Stimulated activated CD8-positive, alpha-beta memory T cell treated with anti-CD3 and anti-CD28 coated beads, Interleukin-12 subunit alpha, Interleukin-12 subunit beta, amount 100 ng/mL, for 24 hours (primary cell): Measurements from ENCODE around the gene FLT1.

Experiments used
- DNase-seq: peaks from one replicate; pipeline ENCODE4 v3.0.0-alpha.2; 2020; ENCODE audit errors: extremely low read depth

FLT1 gene

DNA sequence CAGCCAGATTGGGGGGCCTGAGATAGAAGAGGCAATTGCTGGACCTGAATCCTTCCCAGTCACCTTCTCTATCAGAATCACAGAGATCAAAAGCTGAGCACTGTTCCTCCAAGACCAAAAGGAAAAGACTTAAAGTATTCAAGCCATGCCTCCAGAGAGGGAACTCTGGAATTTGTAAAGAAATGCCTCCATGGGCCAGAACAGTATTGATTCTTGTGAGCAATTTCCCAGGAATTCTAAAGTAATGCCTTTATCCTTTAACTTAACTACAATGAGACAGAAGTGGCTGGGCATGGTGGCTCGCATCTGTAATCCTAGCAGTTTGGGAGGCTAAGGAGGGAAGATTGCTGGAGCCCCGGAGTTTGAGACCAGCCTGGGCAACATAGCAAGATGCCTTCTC, 148.8 kb downstream of the FLT1 start:
- no peak for DNase-seq

DNA sequence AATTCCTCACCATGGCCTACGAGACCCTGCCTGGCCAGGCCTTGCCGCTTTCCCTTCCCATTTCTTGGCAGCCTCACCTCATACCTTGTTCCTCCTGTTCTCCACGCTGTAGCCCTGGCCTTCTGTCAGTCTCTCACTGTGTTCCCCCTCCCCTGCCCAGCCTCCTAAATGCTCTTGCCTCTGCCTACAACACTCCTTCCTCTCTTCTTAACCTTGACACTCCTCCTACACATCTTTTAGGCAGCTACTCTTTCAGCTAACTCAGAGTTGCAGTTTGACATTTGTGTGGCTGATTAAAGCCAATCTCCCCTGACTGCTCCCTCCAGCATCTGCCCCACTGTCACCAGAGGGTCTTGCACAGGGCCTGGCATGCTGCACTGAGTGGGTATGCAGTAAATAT, 150.8 kb downstream of the FLT1 start:
- no peak for DNase-seq

GRCh38 chr13:28342251-28342650, 152.7 kb downstream of the FLT1 start:
- DNase-seq: no peak

- no peak for DNase-seq
Measured at GRCh38 chr13:28340272-28340793, 154.6 kb downstream of the FLT1 start.

GRCh38 chr13:28339419-28339818, 155.5 kb downstream of the FLT1 start:
- DNase-seq: no peak

DNA sequence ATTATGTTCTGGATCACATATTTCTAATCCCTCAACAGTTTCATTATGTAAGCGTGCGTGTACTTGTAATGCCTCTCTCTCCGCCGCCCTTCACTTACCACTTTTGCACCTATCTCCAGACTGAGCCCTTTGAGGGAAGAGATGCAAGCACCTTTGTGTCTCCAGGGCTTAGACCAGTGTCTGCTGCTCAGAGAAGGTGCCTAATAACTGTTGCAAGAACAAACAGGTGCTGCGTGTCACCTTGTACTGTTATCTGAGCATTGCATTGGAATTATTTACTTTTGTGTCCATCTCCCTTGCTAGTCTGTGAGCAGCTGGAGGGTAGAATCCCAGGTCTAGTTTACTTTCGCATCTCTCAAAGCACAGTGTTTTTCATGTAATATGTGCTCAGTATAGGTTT, 156.2 kb downstream of the FLT1 start:
- no peak for DNase-seq

- no peak for DNase-seq
Measured at GRCh38 chr13:28338006-28338574, 156.8 kb downstream of the FLT1 start.

GRCh38 chr13:28337166-28338005, 157.5 kb downstream of the FLT1 start:
- no peak for DNase-seq

- DNase-seq: no peak
Measured at GRCh38 chr13:28336193-28336657, 158.7 kb downstream of the FLT1 start.

- no peak for DNase-seq
Measured at GRCh38 chr13:28333204-28333881, 161.6 kb downstream of the FLT1 start.

DNA sequence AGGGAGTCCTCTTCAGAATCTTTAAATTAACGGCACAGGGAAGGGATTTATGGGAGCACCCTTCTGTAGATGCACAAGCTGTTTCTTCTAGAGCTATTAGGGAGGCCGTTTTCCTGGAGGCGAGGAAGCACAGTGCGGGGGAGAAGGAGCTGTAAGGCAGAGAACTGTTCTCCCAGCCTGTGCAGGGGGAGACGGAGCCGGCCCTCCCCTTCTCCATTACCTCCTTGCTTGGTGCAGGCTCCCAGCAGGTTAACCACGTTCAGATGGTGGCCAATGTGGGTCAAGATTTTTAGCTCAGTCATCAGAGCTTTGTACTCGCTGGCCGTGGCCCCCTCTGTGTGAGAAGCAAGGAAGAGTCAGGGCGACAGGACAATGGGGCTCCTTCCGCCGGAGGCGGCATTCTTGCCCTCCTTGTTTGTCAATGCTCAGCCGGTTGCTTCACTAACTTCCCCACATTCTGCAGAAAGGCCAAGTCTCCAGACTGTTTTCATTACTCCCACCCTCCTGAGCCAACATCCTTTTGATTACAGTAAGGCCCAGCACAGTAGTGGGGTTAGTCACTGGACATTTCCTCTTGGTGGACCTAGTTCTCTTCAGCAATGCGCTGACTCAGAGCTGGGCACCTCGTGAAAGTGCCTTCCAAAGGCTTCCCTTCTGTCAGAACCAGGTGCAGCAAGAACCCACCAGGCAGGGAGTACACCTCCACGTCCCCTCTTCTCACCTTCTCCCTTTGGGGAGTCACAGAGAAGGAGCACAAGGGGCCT, 165.4 kb downstream of the FLT1 start:
- DNase-seq: no peak

GRCh38 chr13:28328271-28328607, 166.7 kb downstream of the FLT1 start:
- no peak for DNase-seq

DNA sequence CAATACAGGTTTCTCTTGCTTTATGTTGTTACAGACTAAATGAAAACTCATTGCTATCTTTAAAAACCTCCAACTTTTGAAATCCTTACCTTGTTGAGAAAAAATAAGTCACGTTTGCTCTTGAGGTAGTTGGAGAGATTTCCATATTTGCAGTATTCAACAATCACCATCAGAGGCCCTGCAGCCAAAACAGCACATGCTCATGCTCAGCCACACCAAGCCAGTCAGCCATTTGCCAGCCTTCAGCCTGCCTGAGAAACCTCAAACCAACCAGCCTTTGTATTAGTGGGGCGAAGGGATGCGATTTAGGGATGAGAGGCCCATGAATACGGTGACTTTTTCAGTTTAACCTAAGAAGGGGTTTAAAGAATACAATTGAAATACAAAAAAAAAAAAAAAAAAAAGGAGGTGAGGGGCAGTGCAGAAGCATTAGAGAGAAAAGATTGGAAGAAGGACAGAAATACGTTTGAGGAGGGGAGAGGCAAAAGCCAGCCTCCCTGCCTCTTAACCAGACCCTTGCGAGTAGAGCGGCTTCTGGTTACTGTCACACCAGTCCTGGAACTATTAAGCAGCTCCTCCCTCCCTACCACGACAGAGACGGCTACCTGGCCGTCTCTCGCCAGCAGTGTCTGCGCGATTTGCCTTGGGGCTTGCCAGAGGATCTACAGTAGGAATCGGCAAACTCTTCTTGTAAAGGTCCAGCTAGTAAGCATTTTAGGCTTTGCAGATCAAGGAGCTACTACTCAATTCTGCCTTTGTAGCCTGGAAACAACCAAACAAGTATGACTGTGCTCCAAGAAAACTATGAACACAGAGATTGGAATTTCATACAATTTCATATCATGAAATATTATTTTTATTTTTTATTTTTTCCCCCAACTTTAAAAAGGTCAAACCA, 167.3 kb downstream of the FLT1 start:
- DNase-seq: no peak

DNA sequence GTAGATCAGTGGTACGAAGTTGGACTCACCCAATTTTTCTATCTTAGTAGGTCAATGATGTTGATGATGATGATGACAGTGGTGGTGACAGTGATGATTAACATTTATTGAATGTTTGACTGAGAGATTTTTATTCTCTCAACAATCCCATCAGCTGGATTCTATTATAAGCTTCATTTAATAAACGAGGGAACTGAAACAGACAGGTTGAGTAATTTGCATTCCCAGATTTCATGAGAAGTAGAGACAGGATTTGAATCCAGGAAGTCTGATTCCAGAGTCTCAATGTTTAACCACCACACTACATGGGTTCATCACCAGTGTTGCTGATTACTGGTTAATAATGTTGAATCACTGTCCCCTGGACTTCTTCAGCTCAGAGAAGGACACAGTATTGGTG, 168.9 kb downstream of the FLT1 start:
- no peak for DNase-seq

DNA sequence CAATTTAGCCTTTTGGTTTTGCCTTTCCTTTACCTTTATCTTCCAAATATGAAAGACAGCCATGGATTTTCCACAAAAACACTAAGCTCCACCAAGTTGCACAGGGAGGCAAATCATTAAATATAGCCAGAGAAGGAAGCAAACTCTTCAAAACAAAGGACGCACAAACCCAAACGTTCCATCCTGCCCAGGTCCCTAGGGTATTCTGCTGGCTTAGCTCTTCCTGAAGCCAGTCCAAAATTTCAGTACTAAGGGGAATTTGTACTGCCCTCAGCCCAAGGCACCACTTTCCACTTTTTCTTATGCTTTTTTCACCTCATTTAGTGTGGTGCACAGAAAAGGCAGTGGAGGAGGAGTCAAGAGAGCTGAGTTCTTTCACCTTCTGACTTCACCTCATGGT, 169.9 kb downstream of the FLT1 start:
- no peak for DNase-seq

DNA sequence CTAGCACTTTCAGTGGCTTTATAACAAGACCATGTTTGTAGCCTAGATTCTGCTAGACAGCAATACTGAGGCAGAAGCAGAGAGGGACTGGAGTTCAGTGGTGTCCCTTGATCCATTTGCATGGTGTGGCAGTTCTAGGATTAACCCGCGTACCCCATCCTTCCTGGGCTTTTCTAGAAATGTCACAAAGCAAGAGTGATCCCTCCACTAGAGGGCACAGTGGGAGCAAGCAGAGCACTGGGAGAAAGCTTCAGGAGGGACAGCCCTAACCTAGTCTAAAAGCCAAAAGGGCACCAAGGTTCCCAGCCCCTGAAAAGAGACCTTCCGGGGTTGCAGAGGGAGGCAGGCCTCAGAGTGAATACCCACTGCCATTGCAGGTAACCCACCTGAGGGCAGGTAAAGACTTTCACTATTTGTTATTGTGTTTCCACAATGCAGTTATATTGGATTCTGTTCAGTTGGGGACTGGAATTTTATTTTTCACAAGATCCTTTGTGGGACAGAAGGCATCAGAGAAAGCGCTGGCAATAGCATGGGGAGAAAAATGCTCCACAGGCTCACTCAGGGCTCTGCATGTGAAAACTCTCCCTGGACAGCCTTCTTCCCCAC, 170.6 kb downstream of the FLT1 start:
- DNase-seq: no peak

DNA sequence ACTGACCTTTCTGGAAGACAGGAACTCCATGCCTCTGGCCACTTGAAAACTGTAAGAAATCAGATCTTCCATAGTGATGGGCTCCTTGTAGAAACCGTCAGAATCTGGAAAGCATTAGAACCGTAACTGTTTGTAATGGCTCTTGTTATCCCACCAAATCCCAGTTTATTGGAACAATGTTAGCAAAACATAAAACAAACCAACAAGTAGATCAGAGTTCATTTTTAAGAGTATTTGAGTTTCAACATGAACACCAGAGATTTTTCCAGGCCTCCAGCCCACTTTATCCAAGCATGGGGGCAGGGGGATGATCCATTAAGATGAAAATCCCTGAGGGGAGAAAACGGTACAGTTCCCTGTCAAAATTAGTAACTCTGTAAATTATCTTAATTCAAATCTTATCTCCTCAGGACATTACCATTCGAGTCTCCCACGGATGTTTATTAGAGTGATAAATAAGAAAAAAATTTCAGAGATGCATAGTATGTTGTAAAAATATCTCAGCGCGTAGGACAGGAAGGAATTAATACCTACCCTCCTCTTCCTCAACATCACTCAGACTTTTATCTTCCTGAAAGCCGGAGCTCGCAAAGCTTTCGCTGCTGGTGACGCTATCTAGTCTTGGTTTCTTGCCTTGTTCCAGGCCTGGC, 172.5 kb downstream of the FLT1 start:
- no peak for DNase-seq

DNA sequence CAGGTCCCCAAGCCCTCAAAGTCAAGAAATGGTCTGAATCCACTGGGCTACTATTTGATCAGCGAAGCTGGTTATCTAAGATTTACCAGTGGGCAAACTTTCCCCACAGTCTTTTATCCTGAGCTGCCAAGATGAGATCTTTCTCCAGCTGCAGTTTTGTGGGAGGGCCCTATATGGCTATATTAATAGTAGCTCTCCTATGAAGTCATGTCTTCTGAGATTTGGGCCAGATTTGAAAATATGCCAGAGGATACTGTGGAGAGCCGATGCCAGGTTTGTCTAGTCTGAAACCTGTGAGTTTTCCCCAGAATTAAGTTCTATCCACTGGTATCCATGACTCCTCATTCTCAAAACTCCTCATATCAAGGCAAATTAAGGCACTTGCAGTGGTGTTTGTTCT, 173.2 kb downstream of the FLT1 start:
- no peak for DNase-seq

DNA sequence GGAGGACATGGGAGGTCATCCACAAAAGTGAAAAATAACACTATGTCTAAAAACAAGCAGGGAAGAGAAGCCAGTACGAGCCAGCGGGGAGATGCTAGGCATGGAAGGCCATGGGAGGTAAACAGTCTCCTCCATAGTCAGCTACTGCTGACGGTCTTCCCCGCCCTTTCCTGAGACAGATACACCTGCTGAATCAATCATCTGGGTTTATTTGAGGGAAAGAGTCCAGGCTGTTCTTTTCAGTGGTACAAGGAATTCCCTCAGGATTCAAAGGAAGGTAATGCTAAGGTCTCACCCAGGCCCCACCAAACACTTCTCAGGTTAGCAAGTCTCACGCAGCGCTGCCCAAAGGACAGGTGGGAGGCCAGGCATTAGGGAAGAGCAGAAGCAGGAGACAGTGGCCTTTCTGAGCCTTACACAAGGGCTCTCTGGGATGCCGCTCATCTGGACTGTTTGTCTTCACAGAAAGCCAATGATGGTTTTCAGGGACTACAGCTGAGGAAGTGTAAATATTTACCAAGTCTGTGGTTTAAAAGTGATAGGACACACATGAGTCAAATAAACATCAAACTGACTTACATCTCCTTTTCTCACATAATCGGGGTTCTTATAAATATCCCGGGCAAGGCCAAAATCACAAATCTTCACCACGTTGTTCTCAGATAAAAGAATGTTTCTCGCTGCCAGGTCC, 173.9 kb downstream of the FLT1 start:
- no peak for DNase-seq
